Heart right ventricle (tissue), 16 donors: ENCODE results near the gene PRKAR1B. TPM values are rescaled to one million over a fixed set of nuclear protein-coding genes. Genes with fewer than 3 reads are reported as not detected.

Source experiments
- ATAC-seq, 8 donors: fragments of 200-7000 bp; cut with Tn5 transposase; one replicate each; pipeline ENCODE4 v1.9.1; 2020; ENCODE audit warnings: mild to moderate bottlenecking in 8 of 8, moderate library complexity in 8 of 8, moderate number of reproducible peaks in 1 of 8
- DNase-seq, 2 donors: peaks; one replicate each; pipeline ENCODE4 v3.0.0-alpha.2; 2020
- H3K27ac ChIP-seq, 10 donors: fragments of 200-600 bp; sonication (generic) in 2 of 10; one replicate each; pipeline versions ENCODE4 v1.5.0 to v1.8.0; 2020 to 2022; ENCODE audit warnings: mild to moderate bottlenecking in 3 of 10
- H3K27me3 ChIP-seq, 7 donors: fragments of 200-600 bp; one replicate each; pipeline ENCODE4 v1.8.0; 2021 to 2022; ENCODE audit warnings: mild to moderate bottlenecking in 2 of 7
- H3K36me3 ChIP-seq, 9 donors: fragments of 200-600 bp; sonication (generic) in 1 of 9; one replicate each; pipeline versions ENCODE4 v1.5.0 to v1.8.0; 2020 to 2022; ENCODE audit warnings: mild to moderate bottlenecking in 2 of 9
- H3K4me1 ChIP-seq, 9 donors: fragments of 200-600 bp; sonication (generic) in 1 of 9; one replicate each; pipeline versions ENCODE4 v1.5.0 to v1.8.0; 2020 to 2022; ENCODE audit warnings: mild to moderate bottlenecking in 4 of 9
- H3K4me3 ChIP-seq, 10 donors: fragments of 200-600 bp; sonication (generic) in 2 of 10; one replicate each; pipeline versions ENCODE4 v1.5.0 to v1.8.0; 2020 to 2022; ENCODE audit warnings: mild to moderate bottlenecking in 7 of 10, moderate library complexity in 2 of 10
- H3K9me3 ChIP-seq, 11 donors: fragments of 200-600 bp in 10 of 11; sonication (generic) in 2 of 11; one replicate each; pipeline versions ENCODE4 v1.5.0 to v1.8.0; 2013 to 2022; ENCODE audit warnings: mild to moderate bottlenecking in 2 of 11, control low read depth in 1 of 11, moderate library complexity in 1 of 11
- CTCF ChIP-seq, 9 donors: fragments of 200-600 bp; sonication (generic) in 2 of 9; IDR thresholded peaks; one replicate each; pipeline versions ENCODE4 v1.5.0 to v1.8.0; 2021 to 2022; ENCODE audit warnings: antibody characterized with exemption in 9 of 9, mild to moderate bottlenecking in 5 of 9, moderate library complexity in 1 of 9
- WGBS, 2 donors: extraction: QIAGEN DNeasy Blood & Tissue Kit; methylation state at CpG; one replicate each; pipeline ENCODE4 v1.1.7; 2013; ENCODE audit warnings: inconsistent platforms in 1 of 2; 5-methylcytosine and 5-hydroxymethylcytosine counted together
- intact Hi-C, 10 donors: fragments of 100-400 bp; cut with DNase I; formaldehyde crosslinking; loops; one replicate each; pipeline versions ENCODE4 v1.11.1 to v1.14.2; 2022
- polyA plus RNA-seq, 2 donors: library from polyadenylated mRNA; stranded (reverse); fragments of 200-250 nt; gene quantifications; one replicate each; pipeline ENCODE4 v1.2.3, GENCODE V29; 2013
- total RNA-seq, 10 donors: library from RNA; stranded (reverse); fragmentation: NEBNext Ultra II Directional in 3 of 10; extraction: Animal tissue kit (Norgen Biotek cat#: 25700) in 3 of 10; gene quantifications; one replicate each; pipeline versions ENCODE4 v1.2.1 to v1.2.4, GENCODE V29; 2021 to 2023
- donor health status: Arrhythmogenic right ventricular cardiomyopathy.
- donor health status: ischemic (EF 13 %, LVEDD 7.1; RV severe dilation, severe dysfunction).
- donor health status: healthy with polysubstance abuse.
- donor health status: DM: no; HTN: yes; CAD: no.
- donor health status: DM: no; HTN: no; CAD: no.
- donor health status: ischemic (EF 25% LVEDD 6.9; RV normal size, moderate dysfunction).
- donor health status: ischemic (EF 25% LVEDD 5.7; RV mildly dilated, moderate dysfunction).
- donor health status: healthy.
- donor health status: DM: yes; HTN: yes; CAD: no.
- donor health status: Ischemic cardiomyopathy.
- donor health status: ischemic (EF 35%, LVEDD 5.7; RV mildly dilated, moderate dysfunction).
- donor health status: nonischemic (EF 11% LVEDD 7.7; RV severe dilation, severe dysfunction).
- donor health status: DM: yes; HTN: yes; CAD: no.
- donor health status: PGD.
- donor health status: ischemic (EF 29% LVEDD 5.4; RV normal size, mild dysfunction).
- donor health status: nonischemic (EF 23%, LVEDD 6.1; RV moderate dilation, normal function).

PRKAR1B gene
- total and polyA plus RNA-seq, 12 donors = 5.0 to 24.5 (median 20.6) TPM

DNA sequence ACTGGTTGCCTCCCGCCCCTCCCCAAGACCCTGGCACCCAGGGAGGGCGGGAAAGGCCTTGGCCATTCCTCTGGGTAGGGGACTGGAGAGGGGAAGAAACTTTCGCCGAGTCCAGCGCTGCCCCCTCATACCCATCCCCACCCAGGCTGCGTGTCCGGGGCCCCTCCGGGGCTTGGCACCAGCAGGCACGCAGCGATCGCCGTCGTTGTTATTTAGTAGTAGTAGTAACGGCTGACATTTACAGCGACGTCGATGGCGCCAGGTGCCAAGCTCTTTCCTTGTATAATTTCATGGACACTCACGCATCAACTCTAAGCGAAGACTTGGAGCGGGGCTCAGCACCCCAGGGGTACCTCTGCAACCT is 204.1 kb downstream of the PRKAR1B start:
- H3K4me3 ChIP-seq = peak overlapping the region; percentile 30 to 85 (median 58)
- 19 to 24% methylated on average over 19 to 21 of the region's 21 CpGs for WGBS, 2 donors
- peaks cover 0 to 70% (median 26%) of the 10 kb centered on the region in 7 donors for H3K27me3 ChIP-seq
- no peak for TF ChIP-seq CTCF (IDR thresholded peaks at IDR 0.05)
- ATAC-seq (no peak), DNase-seq (no peak)
- H3K9me3 ChIP-seq = peaks cover 0 to 11% (median 0%) of the 10 kb centered on the region in 11 donors
- no peaks in the 10 kb centered on the region for H3K36me3 ChIP-seq
- H3K4me1 ChIP-seq = peaks cover 14 to 50% (median 36%) of the 10 kb centered on the region in 9 donors
- H3K27ac ChIP-seq = peak overlapping the region; percentile 78 to 95 (median 90)
- intact Hi-C loops = loop anchor here in 4 of 10 donors (5.0 to 10.0 kb wide), 4 partner anchors 112 to 209 kb away; no protein-coding TSS in a partner anchor

DNA sequence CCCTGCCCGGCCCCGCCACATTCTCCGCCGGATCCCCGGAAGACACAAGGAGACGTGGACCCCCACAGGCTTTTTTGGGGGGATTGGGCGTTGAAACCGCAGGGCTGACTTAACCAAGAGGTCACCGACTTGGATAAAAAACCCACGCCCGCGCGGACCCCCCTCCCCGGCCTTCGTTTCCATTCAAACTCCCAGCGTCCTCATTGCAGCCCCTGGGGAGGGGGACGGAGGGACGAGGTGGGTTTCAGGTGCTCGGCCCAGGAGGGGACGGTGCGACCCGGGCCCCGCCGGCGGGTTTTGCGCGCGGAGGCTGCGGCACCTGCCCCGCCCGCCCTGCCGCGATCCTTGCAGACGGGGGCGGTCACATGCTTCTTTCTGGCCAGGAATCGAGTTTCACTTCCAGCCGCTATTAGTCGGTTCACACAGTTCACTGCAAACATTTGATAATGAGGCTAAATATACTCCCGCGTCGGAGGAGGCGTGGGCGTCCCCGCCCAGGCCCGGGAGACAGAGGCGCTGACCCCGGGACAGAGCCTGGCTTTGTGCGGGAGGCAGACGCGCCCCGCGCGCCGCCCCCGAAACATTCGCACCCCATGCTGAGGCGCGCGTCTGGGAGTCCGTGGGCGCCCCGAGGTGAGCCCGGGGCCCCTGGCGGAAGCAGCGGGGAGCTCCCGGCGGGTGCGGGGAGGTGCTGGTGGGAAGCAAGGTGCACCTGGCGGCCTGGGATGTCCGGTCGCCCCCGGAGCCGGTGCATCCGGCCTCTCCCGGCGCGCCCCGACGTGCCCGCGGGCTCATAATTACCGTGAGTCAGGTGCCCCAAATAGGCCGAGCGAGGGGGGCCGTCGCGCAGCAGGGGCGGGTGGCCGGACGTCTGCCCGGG is 204.8 kb downstream of the PRKAR1B start:
- Histone ChIP-seq H3K4me3 (peak overlapping the region; percentile 30 to 85 (median 58)), H3K27me3 (peaks cover 0 to 75% (median 26%) of the 10 kb centered on the region in 7 donors), H3K27ac (peak overlapping the region; percentile 78 to 95 (median 90)), H3K9me3 (peaks cover 0 to 5% (median 0%) of the 10 kb centered on the region in 11 donors), H3K4me1 (peaks cover 14 to 50% (median 39%) of the 10 kb centered on the region in 9 donors), H3K36me3 (no peaks in the 10 kb centered on the region)
- peak; percentile 56 to 78 for DNase-seq
- no peak for TF ChIP-seq CTCF (IDR thresholded peaks at IDR 0.05)
- peak; percentile 47 to 72 (median 60) for ATAC-seq
- intact Hi-C loops = loop anchor here in 4 of 10 donors (5.0 to 10.0 kb wide), 4 partner anchors 112 to 210 kb away; no protein-coding TSS in a partner anchor
- WGBS, 2 donors = 1% methylated on average over 80 to 91 of the region's 91 CpGs

DNA sequence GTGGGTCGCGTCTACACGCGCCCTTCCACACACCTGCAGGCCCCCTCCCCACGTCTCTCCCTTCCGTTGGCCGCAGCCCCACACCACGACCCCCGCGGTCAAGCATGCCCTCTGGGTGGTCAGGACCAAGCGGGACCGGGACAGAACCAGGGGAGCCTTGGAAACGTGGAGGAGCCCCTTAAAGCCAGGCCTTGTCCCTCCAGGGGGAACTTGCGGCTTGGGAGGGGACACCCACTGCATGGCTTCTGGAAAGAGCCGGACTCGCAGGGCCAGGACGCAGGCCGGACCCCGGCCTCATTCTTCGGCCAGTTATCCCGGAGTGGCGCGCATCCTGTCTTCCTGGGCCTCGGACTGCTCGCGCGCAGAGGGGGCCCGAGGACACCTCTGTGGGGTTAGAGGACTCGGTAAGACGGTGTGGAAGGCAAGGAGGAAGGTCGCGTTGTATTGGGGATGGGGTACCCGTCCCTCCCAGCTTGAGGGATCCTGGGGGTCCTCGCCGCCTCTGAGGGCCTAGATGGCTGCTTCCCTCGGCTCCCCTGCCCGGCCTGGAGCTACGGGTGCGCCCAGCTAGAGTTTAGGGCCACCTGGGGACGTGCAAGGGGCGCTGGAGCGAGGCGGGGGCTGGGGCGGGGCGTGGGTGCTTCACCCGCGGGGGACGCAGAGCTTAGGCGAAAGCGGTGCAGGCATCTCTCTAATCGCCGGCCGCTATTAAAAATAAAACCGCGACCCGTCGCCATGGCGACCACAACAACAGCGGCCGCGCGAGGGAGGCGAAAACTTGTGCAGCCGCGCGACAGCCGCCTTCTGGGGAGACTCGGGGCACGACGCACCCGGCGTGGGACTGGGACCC is 205.6 kb downstream of the PRKAR1B start:
- DNase-seq (peak; percentile 82 to 84), ATAC-seq (peak; percentile 14 to 51 (median 41))
- H3K4me3 ChIP-seq = peak overlapping the region in 9 of 10 donors; percentile 52 to 85 (median 60)
- H3K36me3 ChIP-seq = no peaks in the 10 kb centered on the region
- peaks cover 16 to 53% (median 42%) of the 10 kb centered on the region in 9 donors for H3K4me1 ChIP-seq
- 14% methylated on average over 72 of the region's 72 CpGs for WGBS, 2 donors
- peak in 1 of 9 donors; percentile 23 for TF ChIP-seq CTCF (IDR thresholded peaks at IDR 0.05)
- intact Hi-C loops = loop anchor here in 4 of 10 donors (5.0 to 10.0 kb wide), 4 partner anchors 113 to 211 kb away; no protein-coding TSS in a partner anchor
- peak overlapping the region; percentile 78 to 95 (median 90) for H3K27ac ChIP-seq
- H3K27me3 ChIP-seq = peaks cover 0 to 84% (median 26%) of the 10 kb centered on the region in 7 donors
- H3K9me3 ChIP-seq = no peaks in the 10 kb centered on the region
